Endodermal cell (in vitro differentiated cells): ENCODE data around the gene ALG14. TPM values are rescaled to one million over a fixed set of nuclear protein-coding genes. Genes with fewer than 3 reads are reported as not detected.
"Not testable (repeated sequence)": the region's sequence is repeated elsewhere in the genome, so short reads cannot be mapped to it uniquely, and the experiment has no call there.

Experiments used
- DNase-seq: peaks from one replicate; pipeline ENCODE4 v3.0.0-alpha.2; 2017
- H3K27ac ChIP-seq: 2 replicates; pipeline ENCODE4 v1.5.1; 2013; ENCODE audit warnings: mild to moderate bottlenecking, low read depth, low read length, moderate library complexity
- H3K27me3 ChIP-seq: 2 replicates; pipeline ENCODE4 v1.6.1; 2013; ENCODE audit warnings: mild to moderate bottlenecking, low read length, moderate library complexity; ENCODE audit not compliant: insufficient read depth, control insufficient read depth, poor library complexity, severe bottlenecking
- H3K36me3 ChIP-seq: 2 replicates; pipeline ENCODE4 v1.7.0; 2013; ENCODE audit warnings: mild to moderate bottlenecking, low read length, moderate library complexity; ENCODE audit not compliant: control insufficient read depth, insufficient read depth
- H3K4me1 ChIP-seq: one replicate; pipeline ENCODE4 v1.7.0; 2013; ENCODE audit warnings: low read length; ENCODE audit not compliant: control insufficient read depth, insufficient read depth
- H3K4me3 ChIP-seq: 2 replicates; pipeline ENCODE4 v1.5.1; 2013; ENCODE audit warnings: mild to moderate bottlenecking, low read length, moderate library complexity
- H3K9ac ChIP-seq: 2 replicates; pipeline ENCODE4 v1.6.1; 2013; ENCODE audit warnings: mild to moderate bottlenecking, low read length, moderate library complexity; ENCODE audit not compliant: poor library complexity, severe bottlenecking; ENCODE audit errors: extremely low read depth
- H3K9me3 ChIP-seq: 2 replicates; pipeline ENCODE4 v1.6.1; 2013; ENCODE audit warnings: mild to moderate bottlenecking, low read length, moderate library complexity; ENCODE audit not compliant: control insufficient read depth
- H3K27ac Mint-ChIP-seq: 2 replicates; pipeline ENCODE4 v1.8.0; 2020; ENCODE audit warnings: mixed read lengths
- H3K27me3 Mint-ChIP-seq: 2 replicates; pipeline ENCODE4 v1.8.0; 2021; ENCODE audit warnings: mild to moderate bottlenecking, mixed read lengths; ENCODE audit not compliant: insufficient read depth
- H3K36me3 Mint-ChIP-seq: 2 replicates; pipeline ENCODE4 v1.8.0; 2020; ENCODE audit warnings: low read depth, mixed read lengths
- H3K4me1 Mint-ChIP-seq: 2 replicates; pipeline ENCODE4 v1.8.0; 2020; ENCODE audit warnings: mixed read lengths
- H3K4me3 Mint-ChIP-seq: 2 replicates; pipeline ENCODE4 v1.8.0; 2020; ENCODE audit warnings: mild to moderate bottlenecking, moderate library complexity, mixed read lengths
- H3K9me3 Mint-ChIP-seq: 2 replicates; pipeline ENCODE4 v1.8.0; 2020; ENCODE audit warnings: mild to moderate bottlenecking, mixed read lengths
- WGBS, 2 experiments: methylation state at CpG; one replicate each; pipeline versions ENCODE4 v1.1.5 to v1.1.7; 2013; ENCODE audit warnings: missing lambda C conversion rate in 2 of 2, mixed read lengths in 1 of 2; ENCODE audit not compliant: insufficient coverage in 1 of 2, insufficient read length in 1 of 2; 5-methylcytosine and 5-hydroxymethylcytosine counted together
- total RNA-seq, 2 donors: library from RNA; stranded (reverse); fragmentation: NEBNext Ultra II Directional in 1 of 2; extraction: Animal tissue kit (Norgen Biotek cat#: 25700) in 1 of 2; gene quantifications; 2 replicates in 1 of 2; 3 replicates in 1 of 2; pipeline ENCODE4 v1.2.1, GENCODE V29; 2021
- TF ChIP-seq, protein P1 (sequence below): fragments of 200-600 bp; sonication (generic); conservative IDR thresholded peaks from 2 replicates; pipeline ENCODE4 v1.5.0; 2021; ENCODE audit warnings: antibody characterized with exemption, mild to moderate bottlenecking

ALG14 gene
- total RNA-seq, 2 donors from 2014 or later: 5.9 to 7.0 TPM

DNA sequence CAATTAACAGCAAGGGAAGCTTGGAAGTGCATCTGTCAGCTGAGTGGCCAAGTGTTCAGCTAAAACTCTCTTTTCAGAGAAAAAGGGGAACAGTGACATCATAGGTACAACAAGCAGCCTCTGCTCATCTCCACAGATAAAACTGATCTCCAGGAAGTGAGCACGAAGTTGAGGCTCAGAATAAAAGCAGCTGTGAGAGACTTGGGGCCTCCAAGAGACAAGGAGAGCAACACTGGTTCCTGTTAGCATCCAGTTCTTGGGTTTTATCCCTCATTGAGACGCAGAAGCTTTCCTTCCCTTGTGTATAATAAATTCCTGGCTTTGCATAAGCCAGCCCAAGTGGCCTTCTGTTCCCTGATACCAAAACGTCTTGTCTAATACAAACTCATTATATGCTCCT is 125.9 kb downstream of the ALG14 start:
- no peaks in the 10 kb centered on the region for H3K27me3 ChIP-seq
- 82 to 96% methylated on average over 3 of the region's 3 CpGs for WGBS, 2 experiments
- Mint-ChIP-seq H3K4me1 (peaks cover 17% of the 10 kb centered on the region), H3K27me3 (peaks cover 4% of the 10 kb centered on the region), H3K4me3 (no peak overlapping the region), H3K9me3 (peaks cover 2% of the 10 kb centered on the region), H3K36me3 (no peaks in the 10 kb centered on the region), H3K27ac (no peak overlapping the region)
- H3K4me3 ChIP-seq: no peak overlapping the region
- H3K9ac ChIP-seq: no peak overlapping the region
- DNase-seq: no peak
- H3K36me3 ChIP-seq: no peaks in the 10 kb centered on the region
- H3K27ac ChIP-seq: no peak overlapping the region
- H3K9me3 ChIP-seq: no peaks in the 10 kb centered on the region
- H3K4me1 ChIP-seq: peaks cover 9% of the 10 kb centered on the region
- TF ChIP-seq, protein P1, sequence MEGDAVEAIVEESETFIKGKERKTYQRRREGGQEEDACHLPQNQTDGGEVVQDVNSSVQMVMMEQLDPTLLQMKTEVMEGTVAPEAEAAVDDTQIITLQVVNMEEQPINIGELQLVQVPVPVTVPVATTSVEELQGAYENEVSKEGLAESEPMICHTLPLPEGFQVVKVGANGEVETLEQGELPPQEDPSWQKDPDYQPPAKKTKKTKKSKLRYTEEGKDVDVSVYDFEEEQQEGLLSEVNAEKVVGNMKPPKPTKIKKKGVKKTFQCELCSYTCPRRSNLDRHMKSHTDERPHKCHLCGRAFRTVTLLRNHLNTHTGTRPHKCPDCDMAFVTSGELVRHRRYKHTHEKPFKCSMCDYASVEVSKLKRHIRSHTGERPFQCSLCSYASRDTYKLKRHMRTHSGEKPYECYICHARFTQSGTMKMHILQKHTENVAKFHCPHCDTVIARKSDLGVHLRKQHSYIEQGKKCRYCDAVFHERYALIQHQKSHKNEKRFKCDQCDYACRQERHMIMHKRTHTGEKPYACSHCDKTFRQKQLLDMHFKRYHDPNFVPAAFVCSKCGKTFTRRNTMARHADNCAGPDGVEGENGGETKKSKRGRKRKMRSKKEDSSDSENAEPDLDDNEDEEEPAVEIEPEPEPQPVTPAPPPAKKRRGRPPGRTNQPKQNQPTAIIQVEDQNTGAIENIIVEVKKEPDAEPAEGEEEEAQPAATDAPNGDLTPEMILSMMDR: no peak

DNA sequence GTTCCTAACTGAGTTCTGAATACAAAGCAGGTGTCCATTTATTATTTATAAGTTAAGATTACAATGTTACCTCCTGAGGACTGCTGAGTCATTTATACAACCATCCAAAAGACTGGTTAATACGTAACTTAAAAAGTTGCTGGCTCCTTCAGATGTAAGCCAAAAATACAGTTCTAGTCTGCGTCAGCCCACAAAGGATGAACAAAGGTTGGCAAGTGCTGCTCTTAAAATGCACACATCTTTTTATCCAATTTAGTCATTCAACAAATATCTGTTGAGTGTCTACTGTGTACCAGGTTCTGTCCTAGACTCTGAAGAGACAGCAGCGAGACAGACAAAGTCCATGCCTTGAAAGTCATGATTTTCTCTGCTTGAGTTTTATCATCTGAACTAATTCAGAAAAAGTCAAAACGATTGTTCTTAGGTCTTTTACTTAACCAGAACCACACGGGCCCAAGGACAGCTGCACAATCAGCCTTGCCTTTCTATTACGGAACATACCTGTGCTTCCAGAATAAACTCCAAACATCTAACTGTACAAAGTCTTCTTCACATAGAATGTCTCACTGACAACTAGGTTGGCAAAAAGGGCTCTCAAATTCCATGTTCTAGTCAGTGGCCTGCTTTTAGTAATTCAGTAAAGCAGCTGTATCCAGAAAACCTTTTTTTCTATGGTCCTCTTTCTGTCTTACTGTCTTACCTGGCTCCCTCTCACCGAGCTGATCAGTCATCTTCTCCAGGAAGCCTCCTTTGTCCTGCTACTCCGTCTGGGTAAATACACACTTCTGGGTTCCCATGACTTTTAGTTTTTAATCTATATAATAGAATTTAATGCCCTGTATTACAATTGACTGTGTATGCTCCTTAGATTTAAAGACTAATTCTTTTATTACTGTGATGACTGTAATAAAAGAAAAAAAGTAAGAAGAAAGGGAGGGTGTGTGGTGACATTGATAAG is 130.3 kb downstream of the ALG14 start:
- Mint-ChIP-seq H3K4me3 (no peak overlapping the region), H3K27ac (no peak overlapping the region), H3K4me1 (peaks cover 8% of the 10 kb centered on the region), H3K36me3 (no peaks in the 10 kb centered on the region), H3K27me3 (peaks cover 7% of the 10 kb centered on the region), H3K9me3 (no peaks in the 10 kb centered on the region)
- no peaks in the 10 kb centered on the region for H3K4me1 ChIP-seq
- H3K9me3 ChIP-seq: no peaks in the 10 kb centered on the region
- no peak overlapping the region for H3K4me3 ChIP-seq
- H3K27me3 ChIP-seq: no peaks in the 10 kb centered on the region
- 86 to 98% methylated on average over 6 to 8 of the region's 8 CpGs for WGBS, 2 experiments
- H3K27ac ChIP-seq: no peak overlapping the region
- H3K36me3 ChIP-seq: no peaks in the 10 kb centered on the region
- DNase-seq: no peak
- H3K9ac ChIP-seq: no peak overlapping the region
- TF ChIP-seq, protein P1: no peak

DNA sequence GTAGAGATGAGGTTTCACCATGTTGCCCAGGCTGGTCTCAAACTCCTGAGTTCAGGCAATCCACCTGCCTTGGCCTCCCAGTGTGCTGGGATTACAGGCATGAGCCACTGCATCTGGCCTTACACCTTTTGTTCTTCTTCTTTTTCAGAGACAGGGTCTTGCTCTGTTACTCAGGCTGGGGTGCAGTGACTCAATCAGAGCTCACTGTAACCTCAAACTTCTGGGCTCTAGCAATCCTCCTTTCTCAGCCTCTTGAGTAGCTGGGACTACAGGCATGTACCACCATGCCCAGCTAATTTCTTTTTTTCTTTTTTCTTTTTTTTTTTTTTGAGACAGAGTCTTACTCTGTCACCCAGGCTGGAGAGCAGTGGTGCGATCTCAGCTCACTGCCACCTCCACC is 131.3 kb downstream of the ALG14 start:
- H3K4me1 Mint-ChIP-seq: peaks cover 11% of the 10 kb centered on the region
- DNase-seq, H3K4me3 Mint-ChIP-seq, H3K4me1 ChIP-seq, H3K27ac ChIP-seq, H3K27ac Mint-ChIP-seq, H3K9ac ChIP-seq, H3K9me3 Mint-ChIP-seq, H3K9me3 ChIP-seq, H3K27me3 Mint-ChIP-seq, H3K36me3 Mint-ChIP-seq, H3K4me3 ChIP-seq, H3K36me3 ChIP-seq, H3K27me3 ChIP-seq: not testable (repeated sequence)
- WGBS, 2 experiments: 100% methylated on average over 1 of the region's 1 CpG; no CpG with 5 or more reads in 1 of the 2 experiments
